NCI-H510A (cell line): ENCODE measurements around the gene TLL1.

Experiments used
- DNase-seq: peaks from one replicate; lab custom pipeline; 2025; lab: John Stamatoyannopoulos, UW

The TLL1 gene

DNA sequence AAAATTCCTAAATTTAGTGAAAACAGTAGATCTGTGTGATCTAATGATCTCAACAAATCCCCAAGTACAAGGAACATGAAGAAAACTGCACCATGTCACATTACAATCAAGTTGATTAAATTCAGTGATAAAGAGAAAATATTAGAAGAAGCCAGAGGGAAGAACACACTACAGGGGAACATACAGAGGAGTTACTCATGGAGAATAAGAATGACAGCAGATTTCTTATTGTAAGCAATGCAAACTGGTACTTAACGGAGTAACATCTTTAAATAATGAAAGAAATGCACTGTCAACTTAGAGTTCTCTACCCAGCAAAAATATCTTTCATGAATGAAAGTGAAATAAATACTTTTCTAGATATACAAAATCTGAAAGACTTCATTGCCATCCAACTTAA, 21.1 kb downstream of the TLL1 start:
- DNase-seq = no peak

DNA sequence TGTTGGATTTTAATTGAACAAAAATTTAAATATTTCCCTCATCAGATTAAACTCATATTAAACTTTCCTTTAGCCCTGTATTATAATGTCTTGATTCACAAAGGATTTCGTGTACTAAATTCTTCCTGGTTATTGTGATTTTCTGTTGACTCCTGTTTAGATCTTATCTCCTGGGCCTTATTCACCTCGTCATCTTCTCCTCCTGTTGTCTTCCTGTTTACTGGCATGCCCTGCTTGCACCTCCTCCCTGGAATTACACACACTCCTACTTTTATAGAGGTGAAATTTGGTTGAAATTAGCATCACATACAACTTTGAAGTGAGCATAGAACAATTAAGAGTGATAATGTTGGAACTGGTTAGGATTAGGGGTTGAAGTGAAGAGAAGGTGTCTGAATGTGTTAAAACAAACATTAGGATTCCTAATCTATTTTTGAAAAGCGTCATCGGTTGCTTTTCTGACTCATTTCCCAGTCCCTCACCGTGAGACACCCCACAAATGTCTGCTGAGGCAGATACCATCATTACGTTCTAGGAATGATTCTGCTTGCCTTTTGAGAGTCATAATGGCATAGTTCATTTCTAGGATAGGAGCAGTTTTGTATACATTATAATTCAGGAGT, 32.5 kb downstream of the TLL1 start:
- no peak for DNase-seq

DNA sequence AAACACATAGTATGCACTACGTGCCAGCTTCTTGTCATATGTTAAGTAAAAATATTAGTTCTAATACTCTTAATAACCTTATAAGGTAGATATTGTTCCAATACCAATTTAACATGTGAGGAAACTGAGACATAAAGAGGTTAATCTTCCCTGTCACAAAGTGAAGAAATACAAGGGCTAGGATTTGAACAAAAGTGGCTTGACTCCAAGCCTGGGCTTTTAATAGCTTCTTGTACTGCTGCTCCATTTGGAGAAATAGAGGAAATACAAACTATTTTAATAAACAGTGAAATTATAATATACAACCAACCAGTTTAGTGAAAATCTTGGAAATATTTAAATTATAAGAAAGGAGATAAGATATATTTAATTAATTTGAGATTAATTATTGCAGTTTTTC, 33.2 kb downstream of the TLL1 start:
- DNase-seq = no peak

DNA sequence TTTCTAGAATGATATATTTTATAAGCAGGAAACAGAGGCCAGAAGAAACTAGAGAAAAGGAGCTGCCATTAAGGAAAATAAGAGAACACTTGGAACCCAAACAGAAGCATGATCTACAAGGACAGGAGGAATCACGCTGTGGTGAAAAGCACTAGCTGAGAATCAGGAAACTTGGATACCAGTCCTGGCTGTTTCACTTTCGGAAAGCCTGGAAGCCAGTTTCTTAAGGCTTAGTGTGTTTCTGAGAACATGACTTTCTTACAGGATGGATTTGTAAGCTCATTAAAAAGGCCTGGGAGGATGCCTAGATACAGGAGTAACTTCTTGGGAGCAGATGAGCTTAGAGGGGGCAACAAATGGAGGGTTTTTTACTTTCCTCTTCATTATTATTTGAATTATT, 36.9 kb downstream of the TLL1 start:
- no peak for DNase-seq

DNA sequence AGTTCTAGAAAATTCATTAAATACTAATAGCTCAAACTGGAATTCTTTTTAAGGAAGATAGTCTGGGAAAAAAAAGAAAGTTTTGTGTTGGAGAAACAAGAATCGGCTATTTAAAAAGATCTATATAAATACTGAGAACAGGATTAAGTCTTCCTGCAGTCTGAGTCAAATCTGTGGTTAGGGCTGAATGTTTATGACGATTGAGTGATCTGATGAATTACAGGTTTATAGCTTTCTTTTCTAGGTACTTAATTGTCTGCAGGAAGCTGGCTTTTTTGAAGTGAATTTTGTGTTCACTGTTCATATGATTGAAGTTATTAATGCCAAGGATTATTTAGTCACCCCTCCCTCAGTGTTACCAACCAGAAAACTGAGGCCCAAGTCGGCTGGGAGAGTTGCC, 42.2 kb downstream of the TLL1 start:
- no peak for DNase-seq

DNA sequence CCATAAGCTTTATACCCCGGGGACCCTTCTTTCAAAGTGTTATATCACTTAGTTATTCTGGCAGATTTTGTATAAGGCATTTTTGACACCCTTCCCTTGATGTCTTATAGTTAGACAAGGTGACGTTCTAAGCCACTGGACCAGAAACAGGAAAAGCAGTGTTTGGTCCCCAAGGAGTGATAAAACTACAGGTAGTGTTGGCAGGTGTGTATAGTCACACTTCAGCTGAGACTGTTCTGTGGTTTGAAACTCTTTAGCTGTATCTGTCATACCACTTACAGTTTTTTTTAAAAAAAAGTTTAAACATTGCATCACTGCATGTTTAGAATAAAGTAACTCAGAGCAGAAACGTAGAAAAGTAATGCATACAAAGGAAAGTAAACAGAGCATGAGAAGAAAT, 48.5 kb downstream of the TLL1 start:
- no peak for DNase-seq

DNA sequence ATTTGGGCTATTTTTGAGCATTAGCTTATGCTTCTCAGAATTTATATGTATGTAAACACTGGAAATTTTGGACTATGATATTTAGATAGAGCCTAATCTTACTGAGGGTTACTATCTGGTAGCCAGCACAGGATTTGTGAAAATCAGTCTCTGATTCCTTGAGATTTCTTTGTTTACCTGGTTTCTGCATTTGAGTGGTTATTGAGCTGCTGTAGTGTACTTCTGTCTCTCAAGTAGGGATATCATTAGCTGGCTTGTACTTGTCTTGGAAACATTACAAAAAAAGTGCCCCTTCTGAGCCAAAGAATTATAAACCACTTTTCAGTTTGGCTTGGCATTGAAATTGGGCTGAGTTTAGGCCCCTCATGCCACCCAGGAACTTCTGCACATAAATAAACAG, 49.7 kb downstream of the TLL1 start:
- DNase-seq = no peak

DNA sequence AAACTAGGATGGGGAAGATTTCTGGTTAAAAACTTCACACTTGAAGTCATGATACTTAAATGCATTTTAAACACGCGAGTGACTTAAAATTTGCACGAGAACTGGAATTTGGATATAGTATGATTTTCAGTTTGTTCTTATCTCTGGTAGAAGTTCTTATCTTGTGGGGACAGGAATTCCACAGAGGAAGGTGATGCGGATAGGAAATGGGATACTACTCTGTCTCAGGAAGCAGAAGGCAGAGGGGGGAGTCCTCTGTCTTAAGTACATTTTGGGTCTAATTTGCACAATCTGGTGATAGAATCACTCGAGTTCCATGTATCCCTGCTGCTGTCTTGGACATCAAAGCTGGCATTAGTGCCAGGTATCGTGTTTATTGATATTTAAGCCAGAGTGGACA, 53.3 kb downstream of the TLL1 start:
- DNase-seq = no peak

DNA sequence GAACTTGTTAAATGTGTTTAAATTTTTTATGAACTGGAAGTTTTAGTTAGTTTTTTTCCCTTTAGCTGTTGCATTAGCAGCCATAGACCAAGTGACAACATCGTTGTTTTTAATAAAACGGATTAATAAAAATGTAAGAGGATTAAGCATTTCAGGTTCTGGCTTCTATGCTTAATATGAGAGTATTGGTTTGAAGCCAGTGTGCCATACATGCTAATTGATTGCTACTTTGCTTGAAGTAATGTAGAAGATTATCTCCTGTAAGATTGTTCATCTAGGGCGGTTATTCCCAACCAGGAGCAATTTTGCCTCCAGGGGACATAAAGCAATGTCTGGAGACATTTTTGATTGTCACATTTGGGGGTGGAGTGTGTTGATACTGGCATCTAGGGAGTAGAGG, 54.3 kb downstream of the TLL1 start:
- no peak for DNase-seq

DNA sequence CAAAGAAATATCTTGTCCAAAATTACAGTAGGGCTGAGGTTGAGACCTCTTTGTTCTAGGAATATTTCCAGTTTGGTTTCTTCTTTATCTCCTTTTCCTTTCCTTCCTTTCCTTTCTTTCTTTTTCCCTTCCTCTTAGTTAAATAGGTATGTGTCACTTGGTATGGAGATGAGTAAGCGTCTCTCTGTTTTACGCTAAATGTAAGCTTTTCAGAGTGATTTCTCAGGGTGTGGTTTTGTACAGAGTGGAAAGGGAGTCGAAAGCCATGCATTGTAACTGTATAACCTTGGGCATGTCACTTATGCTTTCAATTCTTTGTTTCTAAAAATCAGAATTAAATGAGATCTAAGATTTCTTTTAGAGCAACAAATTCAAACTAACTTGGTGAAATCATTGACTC, 54.8 kb downstream of the TLL1 start:
- DNase-seq = no peak

DNA sequence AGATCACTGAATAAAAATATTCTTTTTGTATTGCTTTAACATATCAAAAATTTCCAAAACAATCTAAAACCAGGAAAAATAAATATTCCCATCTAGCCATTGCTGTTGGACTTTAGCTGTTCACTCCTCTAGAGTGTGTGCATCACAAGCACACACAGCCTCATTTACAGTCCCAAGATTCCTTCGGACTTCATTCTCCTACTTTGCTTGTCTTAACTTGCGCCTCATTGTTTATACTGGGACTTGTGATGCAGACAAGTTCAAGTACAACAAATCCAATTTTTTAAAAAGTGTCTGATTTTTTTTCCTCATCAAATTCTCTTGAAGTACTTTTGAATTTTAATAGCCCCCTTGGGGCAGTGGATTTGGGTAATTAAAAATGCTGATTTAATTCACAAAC, 55.6 kb downstream of the TLL1 start:
- no peak for DNase-seq

DNA sequence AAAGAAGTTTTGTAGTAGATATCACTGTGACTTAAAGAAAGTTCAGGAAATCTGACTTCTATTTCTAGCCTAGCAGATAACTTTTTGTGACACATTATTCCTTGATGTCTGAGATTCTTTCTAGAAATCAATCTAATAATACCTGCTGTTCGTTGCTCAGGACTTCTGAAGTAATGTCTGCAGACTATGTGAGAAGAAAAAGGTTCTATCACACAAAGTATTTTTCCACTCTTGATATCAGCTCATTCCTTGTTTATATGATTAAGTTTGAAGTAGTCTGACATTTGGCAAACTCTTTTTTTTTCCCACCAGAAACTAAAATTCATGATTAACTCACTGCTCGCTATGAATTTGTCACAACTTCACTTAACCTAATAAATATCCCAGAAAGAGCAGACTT, 56.6 kb downstream of the TLL1 start:
- DNase-seq = no peak

DNA sequence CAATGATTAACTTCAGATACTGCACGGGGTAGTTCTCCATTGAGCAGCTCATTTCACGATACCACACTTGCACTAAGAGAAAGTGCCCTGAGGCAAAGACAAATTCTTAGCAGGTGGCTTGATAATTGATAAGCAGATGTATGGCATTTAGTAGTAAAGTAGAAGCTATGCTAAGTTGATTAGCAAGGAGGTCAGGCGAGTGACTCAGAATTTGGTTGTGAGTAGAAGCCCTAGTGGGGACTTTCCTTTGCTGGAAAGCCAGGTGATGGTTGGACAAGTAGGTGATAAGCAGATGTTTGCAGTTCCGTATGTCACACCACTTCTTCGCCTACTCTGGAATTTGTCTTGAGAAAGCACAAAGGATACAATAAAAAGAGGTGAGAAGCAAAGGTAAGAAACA, 58.7 kb downstream of the TLL1 start:
- DNase-seq = no peak

DNA sequence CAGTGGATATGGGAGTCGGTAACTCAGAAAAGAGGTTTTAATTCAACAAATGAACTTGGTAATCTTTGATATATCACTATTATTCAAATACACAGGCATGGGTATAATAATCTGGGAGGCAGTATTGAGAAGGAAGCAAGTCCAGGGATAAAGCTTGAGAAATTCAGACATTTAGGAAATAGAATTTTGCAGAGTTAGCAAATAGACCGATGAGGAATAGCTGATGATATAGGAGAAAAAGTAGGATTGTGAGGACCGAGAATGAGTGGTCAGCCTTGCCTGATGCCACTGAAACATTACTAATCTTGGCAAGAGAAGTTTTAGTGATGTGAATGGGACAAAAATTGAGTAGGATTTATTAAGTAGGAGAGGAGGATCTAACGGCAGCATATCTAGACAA, 71.9 kb downstream of the TLL1 start:
- no peak for DNase-seq

DNA sequence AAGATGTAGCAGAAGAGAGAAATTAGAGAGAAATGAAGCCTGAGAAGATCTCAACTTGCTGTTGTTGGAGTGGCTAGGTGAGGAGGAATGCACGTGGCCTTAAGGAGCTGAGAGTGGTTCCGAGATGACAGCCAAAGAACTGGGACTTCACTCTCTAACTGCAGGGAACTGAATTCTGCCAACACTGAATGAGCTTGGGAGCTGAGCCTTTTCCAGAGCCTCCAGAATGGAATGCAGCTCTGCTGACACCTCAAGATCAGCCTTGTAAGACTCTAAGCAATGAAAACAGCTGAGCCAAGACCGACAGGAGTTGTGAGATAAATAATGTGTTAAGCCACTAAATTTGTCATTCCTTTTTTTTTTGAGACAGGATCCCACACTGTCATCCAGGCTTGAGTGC, 73.0 kb downstream of the TLL1 start:
- no peak for DNase-seq

DNA sequence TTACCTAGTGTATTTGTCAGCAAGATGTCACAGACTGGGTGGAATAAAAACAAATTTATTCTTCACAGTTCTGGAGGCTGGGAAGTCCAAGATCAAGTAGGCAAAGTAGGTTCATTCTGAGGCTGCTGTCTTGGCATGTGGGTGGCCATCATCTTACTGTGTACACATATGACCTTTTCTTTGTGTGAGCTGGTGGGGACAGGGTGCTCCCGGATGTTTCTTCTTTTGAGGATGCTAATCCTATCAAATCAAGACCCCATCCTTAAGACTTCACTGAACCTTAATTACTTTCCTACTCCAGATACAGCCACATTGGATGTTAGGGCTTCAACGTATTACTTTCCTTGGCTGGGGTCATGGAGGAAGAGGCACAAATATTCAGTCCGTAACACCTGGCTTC, 74.0 kb downstream of the TLL1 start:
- no peak for DNase-seq

DNA sequence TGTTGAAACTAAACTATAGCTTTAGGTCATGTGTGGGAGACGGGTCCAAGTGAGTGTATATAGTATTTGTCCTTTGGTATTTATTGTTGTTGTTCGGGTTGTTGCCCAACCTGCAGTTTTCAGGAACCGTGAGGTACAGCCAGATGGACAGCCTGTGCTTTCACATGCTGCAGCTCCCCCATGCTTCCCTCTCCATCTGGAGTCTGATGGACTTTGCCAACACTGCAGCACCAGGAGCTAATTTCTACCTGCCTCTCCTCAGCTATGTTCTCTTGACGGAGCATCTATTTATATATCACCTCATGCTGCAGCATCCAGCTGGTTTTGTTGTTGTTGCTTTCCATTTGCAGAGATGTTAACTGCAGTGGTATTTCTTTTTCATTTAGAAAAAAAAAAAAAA, 80.1 kb downstream of the TLL1 start:
- DNase-seq = no peak

DNA sequence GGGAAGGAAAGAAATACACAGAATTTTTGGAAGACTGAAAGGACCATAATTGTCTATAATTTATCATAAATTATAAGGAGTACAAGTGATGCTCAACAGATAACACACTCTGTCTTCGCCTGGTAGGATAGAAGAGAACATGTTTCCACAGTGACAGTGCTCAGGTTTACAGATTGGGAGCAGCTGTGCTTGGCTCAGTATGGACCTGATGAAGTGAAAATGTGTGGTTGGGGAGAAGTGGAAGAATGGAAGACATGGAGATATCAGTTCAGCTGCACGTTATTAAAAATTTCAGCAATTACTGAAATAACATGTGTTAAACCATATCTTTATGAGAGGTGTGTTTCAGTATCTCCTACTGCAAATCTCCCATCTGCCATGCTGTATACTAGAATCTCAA, 90.6 kb downstream of the TLL1 start:
- no peak for DNase-seq

DNA sequence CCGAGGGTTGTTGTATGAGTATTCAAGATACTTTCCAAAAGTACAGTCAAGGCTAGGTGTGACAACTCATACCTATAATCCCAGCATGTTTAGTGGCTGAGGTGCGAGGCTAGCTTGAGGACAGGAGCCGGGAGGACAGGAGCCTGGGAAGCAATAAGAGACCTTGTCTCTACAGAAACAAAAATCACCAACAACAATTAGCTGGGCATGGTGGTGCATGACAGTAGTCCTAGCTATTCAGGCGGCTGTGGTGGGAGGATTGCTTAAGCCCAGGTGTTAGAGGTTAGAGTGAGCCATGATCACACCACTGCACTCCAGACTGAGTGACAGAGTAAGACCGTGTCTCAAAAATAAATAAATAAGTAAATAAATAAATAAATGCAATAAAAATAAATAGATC, 91.6 kb downstream of the TLL1 start:
- DNase-seq = no peak

DNA sequence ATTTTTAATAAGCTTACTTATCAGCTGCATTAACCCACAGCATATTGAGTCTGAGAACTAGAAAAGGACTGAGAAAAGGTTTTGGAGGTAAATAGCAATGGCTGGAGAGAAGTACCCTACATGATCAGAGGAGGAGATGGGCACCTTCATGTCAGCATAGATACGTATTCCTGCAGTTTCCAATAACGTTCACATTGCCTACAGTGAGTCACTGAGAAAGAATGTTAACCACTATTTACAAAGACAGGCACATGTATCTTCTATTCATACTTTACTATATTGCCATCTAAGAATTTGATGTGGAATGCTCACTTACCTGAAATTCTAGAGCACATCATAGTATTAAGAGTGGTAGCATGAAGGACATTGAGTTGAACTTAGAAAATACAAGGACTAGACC, 92.5 kb downstream of the TLL1 start:
- DNase-seq = no peak

DNA sequence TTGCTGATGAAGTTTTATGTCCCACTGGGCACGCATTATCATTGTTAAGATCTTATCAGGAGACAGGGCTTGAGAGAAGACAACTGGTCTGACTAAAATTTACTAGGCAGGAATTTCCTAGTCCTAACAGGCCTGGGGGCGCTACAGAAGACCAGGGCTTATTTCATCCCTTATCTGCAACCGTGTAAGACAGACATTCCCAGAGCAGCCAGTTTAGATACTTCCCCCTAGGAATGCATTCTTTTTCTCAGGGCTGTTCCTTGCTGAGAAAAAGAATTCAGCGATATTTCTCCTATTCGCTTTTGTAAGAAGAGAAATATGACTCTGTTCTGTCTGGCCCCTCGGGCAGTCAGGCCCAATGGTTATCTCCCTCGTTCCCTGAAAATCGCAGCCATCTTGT, 93.8 kb downstream of the TLL1 start:
- DNase-seq = no peak

DNA sequence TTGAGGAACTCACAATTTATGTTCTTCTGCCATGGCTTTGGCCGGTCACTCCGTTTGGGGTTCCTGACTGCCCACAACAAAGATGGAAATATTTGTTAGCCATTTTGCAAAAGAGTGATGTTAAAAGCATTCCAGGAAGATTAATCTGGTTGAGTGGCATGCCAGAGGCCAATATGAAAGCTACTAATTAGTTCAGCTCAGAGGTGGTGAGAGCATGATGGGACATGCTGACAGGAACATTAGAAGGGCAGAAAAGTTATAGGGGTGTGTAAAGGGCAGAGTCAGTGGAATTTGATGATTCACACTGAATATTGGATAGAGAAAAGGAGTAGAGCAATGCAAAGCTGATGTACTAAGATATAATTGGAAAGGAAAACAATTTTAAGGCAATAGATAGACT, 94.4 kb downstream of the TLL1 start:
- no peak for DNase-seq

DNA sequence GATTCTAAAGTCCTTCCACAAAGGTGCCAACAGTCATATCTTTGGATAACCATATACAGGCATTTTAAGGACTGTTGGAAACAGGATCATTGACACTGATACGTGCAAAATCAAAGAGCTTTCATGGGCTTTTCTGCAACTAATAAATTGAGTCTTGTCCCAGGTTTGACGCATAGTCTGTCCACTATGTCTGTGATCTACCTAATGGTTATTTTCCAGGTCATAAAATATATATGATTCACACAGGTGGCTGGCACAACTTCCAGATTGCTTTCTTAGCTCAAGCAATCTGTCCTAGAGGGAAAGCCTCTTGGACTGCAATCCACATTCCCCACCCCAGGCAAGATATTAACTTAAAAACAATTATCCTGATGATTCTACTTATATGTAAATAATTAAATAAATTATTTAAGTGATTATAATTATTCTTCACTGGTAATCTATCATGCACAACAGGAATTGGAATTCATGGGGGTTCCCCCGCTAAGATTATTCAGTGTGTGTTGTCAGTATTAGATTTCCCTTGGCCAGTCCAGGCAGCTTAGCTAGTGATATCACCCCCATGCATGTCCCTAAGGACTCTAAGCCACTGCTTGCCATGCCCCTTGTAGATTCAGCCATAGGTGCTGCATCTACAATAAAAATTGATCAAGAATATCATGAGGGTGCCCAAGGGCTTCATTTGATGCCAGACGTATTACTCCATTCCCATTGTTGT, 97.8 kb downstream of the TLL1 start:
- DNase-seq = no peak

DNA sequence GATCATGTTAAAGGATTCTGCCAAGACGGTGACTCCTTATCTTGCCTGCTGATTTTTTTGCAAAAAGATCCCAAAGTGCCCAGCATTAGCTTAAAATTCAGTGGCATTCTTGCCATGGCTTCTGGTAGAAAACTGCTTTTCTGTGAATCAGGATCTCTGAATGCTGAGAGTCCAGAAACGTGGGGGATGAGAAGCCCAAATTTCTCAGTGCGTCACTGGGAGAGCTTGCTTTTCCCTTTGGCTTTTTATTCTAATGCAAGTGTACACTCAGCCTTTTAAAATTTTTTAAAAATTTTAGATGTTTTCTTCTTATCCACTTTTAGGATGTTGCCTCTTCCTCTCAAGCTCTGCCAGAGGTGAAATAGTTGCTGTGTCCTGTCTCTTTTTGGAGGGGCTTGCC, 98.4 kb downstream of the TLL1 start:
- no peak for DNase-seq
